Bronchus fibroblast of lung (primary cell): Measurements from ENCODE around the gene LTA. TPM values are rescaled to one million over a fixed set of nuclear protein-coding genes. Genes with fewer than 3 reads are reported as not detected.

ENCODE experiments used
- total RNA-seq: library from RNA; depleted of rRNA; stranded (reverse); fragments of >200 nt; gene quantifications from 2 replicates; pipeline ENCODE4 v1.2.3, GENCODE V29; 2015

The LTA gene
- total RNA-seq: not detected in 2 replicates

GRCh38 chr6:31572041-31572911 is at the start of gene LTA:
Gene LTA, plus strand, starts transcription at chr6:31572289. Its CDS starts 454 bp downstream, at chr6:31572743.

GRCh38 chr6:31528821-31529328 is 43.2 kb upstream of the LTA start, which contains the start of gene MCCD1:
Gene MCCD1, plus strand, starts transcription at chr6:31528962. Its CDS starts 53 bp downstream, at chr6:31529015.

GRCh38 chr6:31541658-31542521 is 30.2 kb upstream of the LTA start, which contains the start of gene DDX39B:
Gene DDX39B, minus strand, starts transcription at chr6:31542003. Its CDS starts 1,471 bp downstream, at chr6:31540532.

GRCh38 chr6:31546339-31546957 is 25.6 kb upstream of the LTA start, which contains the start of gene ATP6V1G2:
Gene ATP6V1G2, minus strand, starts transcription at chr6:31546608. Its CDS starts 49 bp downstream, at chr6:31546559.

GRCh38 chr6:31546958-31547726 is 24.9 kb upstream of the LTA start, which contains the start of gene NFKBIL1:
Gene NFKBIL1, plus strand, starts transcription at chr6:31547608. Its CDS starts 87 bp downstream, at chr6:31547695.

GRCh38 chr6:31575335-31575901 is 3.3 kb downstream of the LTA start, which contains the start of gene TNF:
Gene TNF, plus strand, starts transcription at chr6:31575565. Its CDS starts 177 bp downstream, at chr6:31575742.

GRCh38 chr6:31582230-31582643 is 10.1 kb downstream of the LTA start, which contains the start of gene LTB:
Gene LTB, minus strand, starts transcription at chr6:31582424. Its CDS starts 7 bp downstream, at chr6:31582417.

GRCh38 chr6:31586008-31586407 is 13.9 kb downstream of the LTA start, which contains the start of gene LST1:
Gene LST1, plus strand, starts transcription at chr6:31586277. Its CDS starts 1,023 bp downstream, at chr6:31587300.

GRCh38 chr6:31614684-31615578 is 42.8 kb downstream of the LTA start, which contains the start of gene AIF1:
Gene AIF1, plus strand, starts transcription at chr6:31615234. Its CDS starts 96 bp downstream, at chr6:31615330.

GRCh38 chr6:31620586-31621319 is 48.7 kb downstream of the LTA start, which contains the start of gene PRRC2A:
Gene PRRC2A, plus strand, starts transcription at chr6:31620715. Its CDS starts 2,075 bp downstream, at chr6:31622790.

Other genes starting within 250 kb of the LTA start
- gene HLA-B, start 215.1 kb upstream of the LTA start, total RNA-seq: 39.8 and 53.1 TPM in 2 replicates
- gene MICA, start 168.7 kb upstream of the LTA start, total RNA-seq: 106 and 108 TPM in 2 replicates
- 22.4 and 24.2 TPM in 2 replicates for gene MICB, start 74.1 kb upstream of the LTA start, total RNA-seq
- gene MCCD1, start 43.3 kb upstream of the LTA start, total RNA-seq: not detected in 2 replicates
- 498 and 551 TPM in 2 replicates for gene DDX39B, start 30.3 kb upstream of the LTA start, total RNA-seq
- gene ATP6V1G2, start 25.7 kb upstream of the LTA start, total RNA-seq: 1.2 and 2.7 TPM in 2 replicates
- 17.7 and 19.9 TPM in 2 replicates for gene NFKBIL1, start 24.7 kb upstream of the LTA start, total RNA-seq
- not detected in 2 replicates for gene TNF, start 3.3 kb downstream of the LTA start, total RNA-seq
- gene LTB, start 10.1 kb downstream of the LTA start, total RNA-seq: not detected in 2 replicates
- not detected in 2 replicates for gene LST1, start 14.0 kb downstream of the LTA start, total RNA-seq
- gene NCR3, start 20.7 kb downstream of the LTA start, total RNA-seq: not detected in 2 replicates
- 0.15 TPM in 1 of 2 replicates, not detected in the other for gene AIF1, start 42.9 kb downstream of the LTA start, total RNA-seq
- gene PRRC2A, start 48.4 kb downstream of the LTA start, total RNA-seq: 103 and 107 TPM in 2 replicates
- gene BAG6, start 80.4 kb downstream of the LTA start, total RNA-seq: 265 and 271 TPM in 2 replicates
- 2.9 and 3.6 TPM in 2 replicates for gene APOM, start 83.6 kb downstream of the LTA start, total RNA-seq
- gene C6orf47, start 88.5 kb downstream of the LTA start, total RNA-seq: 15.6 and 17.7 TPM in 2 replicates
- gene GPANK1, start 92.7 kb downstream of the LTA start, total RNA-seq: 14.0 and 14.4 TPM in 2 replicates
- 316 and 357 TPM in 2 replicates for gene CSNK2B, start 93.8 kb downstream of the LTA start, total RNA-seq
- 0.84 and 1.3 TPM in 2 replicates for gene LY6G5B, start 97.7 kb downstream of the LTA start, total RNA-seq
- gene LY6G5C, start 108.8 kb downstream of the LTA start, total RNA-seq: 1.0 and 2.2 TPM in 2 replicates
- gene ABHD16A, start 131.0 kb downstream of the LTA start, total RNA-seq: 23.5 and 25.1 TPM in 2 replicates
- not detected in 2 replicates for gene LY6G6F, start 134.6 kb downstream of the LTA start, total RNA-seq
- gene LY6G6D, start 143.1 kb downstream of the LTA start, total RNA-seq: not detected in 2 replicates
- gene LY6G6C, start 149.5 kb downstream of the LTA start, total RNA-seq: not detected in 2 replicates
- gene MPIG6B, start 151.1 kb downstream of the LTA start, total RNA-seq: not detected in 2 replicates
- gene DDAH2, start 157.0 kb downstream of the LTA start, total RNA-seq: 56.0 and 63.8 TPM in 2 replicates
- 974 and 1,027 TPM in 2 replicates for gene CLIC1, start 164.2 kb downstream of the LTA start, total RNA-seq
- gene MSH5, start 167.7 kb downstream of the LTA start, total RNA-seq: 10.9 and 15.5 TPM in 2 replicates
- gene SAPCD1, start 190.4 kb downstream of the LTA start, total RNA-seq: 3.2 and 5.8 TPM in 2 replicates
- gene VWA7, start 205.0 kb downstream of the LTA start, total RNA-seq: 0.45 and 0.67 TPM in 2 replicates
- gene VARS1, start 223.5 kb downstream of the LTA start, total RNA-seq: 90.6 and 111 TPM in 2 replicates
- gene LSM2, start 234.7 kb downstream of the LTA start, total RNA-seq: 133 and 134 TPM in 2 replicates
- 0.30 and 0.50 TPM in 2 replicates for gene HSPA1L, start 243.0 kb downstream of the LTA start, total RNA-seq
- 56.3 and 60.4 TPM in 2 replicates for gene HSPA1A, start 243.3 kb downstream of the LTA start, total RNA-seq